ENCODE data around the gene MFSD1.

MFSD1 gene, protein sequence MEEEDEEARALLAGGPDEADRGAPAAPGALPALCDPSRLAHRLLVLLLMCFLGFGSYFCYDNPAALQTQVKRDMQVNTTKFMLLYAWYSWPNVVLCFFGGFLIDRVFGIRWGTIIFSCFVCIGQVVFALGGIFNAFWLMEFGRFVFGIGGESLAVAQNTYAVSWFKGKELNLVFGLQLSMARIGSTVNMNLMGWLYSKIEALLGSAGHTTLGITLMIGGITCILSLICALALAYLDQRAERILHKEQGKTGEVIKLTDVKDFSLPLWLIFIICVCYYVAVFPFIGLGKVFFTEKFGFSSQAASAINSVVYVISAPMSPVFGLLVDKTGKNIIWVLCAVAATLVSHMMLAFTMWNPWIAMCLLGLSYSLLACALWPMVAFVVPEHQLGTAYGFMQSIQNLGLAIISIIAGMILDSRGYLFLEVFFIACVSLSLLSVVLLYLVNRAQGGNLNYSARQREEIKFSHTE

DNA sequence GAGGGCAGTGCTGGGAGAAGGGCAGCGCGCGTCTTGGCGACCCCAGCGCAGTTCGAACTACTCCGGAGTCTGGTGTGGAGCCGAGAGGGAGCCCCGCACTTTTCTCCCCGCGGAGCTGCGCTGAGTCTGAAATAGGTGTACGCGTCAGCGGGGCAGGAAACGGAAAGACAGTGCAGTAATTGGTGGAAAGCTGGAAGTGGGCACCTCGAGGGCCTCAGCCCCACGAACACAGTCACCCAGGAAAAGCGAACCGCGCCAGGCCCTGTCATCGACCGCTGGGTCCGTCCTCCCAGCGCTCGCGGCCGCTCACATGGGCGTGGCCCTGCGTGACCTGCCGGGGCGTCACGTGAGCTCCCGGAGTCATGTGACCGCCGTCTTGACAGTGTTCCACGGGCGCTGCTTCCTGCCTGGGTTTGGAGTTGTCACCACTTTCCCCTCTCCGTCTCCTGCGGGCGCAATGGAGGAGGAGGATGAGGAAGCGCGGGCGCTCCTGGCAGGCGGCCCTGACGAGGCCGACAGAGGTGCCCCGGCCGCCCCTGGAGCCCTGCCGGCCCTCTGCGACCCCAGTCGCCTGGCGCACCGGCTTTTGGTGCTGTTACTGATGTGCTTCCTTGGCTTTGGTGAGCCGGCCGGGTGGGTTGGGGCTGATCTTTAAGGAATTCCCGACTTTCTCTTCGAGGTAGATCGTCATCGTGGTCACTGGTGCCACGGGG is at the start of gene MFSD1:
TSS of gene MFSD1 (plus strand) at position 359 of the 713 bp plus-strand sequence. CDS start at position 458, 99 bp downstream.
- Histone ChIP-seq H3K36me3 (ENCODE audit: control insufficient read depth, insufficient read depth, low read length) (no peaks in the 10 kb centered on the region), H3K4me1 (ENCODE audit: control insufficient read depth, insufficient read depth, low read length) (no peaks in the 10 kb centered on the region), H3K9me3 (ENCODE audit: control insufficient read depth, insufficient read depth, low read length) (no peaks in the 10 kb centered on the region), H3K9ac (ENCODE audit: low read depth, low read length) (peak within 1 kb of the TSS; percentile 9), H3K27me3 (ENCODE audit: control insufficient read depth, insufficient read depth, low read length) (peaks cover 41% of the 10 kb centered on the region), H3K4me3 (ENCODE audit: low read depth, low read length) (peak within 1 kb of the TSS; percentile 91)

DNA sequence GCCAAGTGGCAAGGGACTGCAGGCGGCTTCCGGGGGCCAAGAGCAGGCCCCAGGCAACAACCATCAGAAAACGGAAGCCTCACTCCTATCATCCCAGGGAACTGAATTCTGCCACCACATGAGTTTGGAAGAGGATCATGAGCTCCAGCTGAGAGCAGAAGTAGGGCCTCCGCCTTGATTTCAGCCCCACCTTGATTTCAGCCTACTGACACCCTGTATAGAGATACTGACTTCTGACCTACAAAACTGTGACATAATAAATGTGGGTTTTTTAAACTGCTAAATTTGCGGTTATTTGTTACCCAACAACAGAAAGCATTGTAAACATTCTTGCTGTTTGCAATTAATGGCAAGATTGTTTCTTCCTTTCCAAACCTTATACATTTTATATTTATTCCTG is 48.0 kb upstream of the MFSD1 start:
- Histone ChIP-seq H3K9ac (ENCODE audit: low read depth, low read length) (no peak overlapping the region), H3K36me3 (ENCODE audit: control insufficient read depth, insufficient read depth, low read length) (no peaks in the 10 kb centered on the region), H3K9me3 (ENCODE audit: control insufficient read depth, insufficient read depth, low read length) (no peaks in the 10 kb centered on the region), H3K4me1 (ENCODE audit: control insufficient read depth, insufficient read depth, low read length) (no peaks in the 10 kb centered on the region), H3K4me3 (ENCODE audit: low read depth, low read length) (no peak overlapping the region), H3K27me3 (ENCODE audit: control insufficient read depth, insufficient read depth, low read length) (no peaks in the 10 kb centered on the region)

DNA sequence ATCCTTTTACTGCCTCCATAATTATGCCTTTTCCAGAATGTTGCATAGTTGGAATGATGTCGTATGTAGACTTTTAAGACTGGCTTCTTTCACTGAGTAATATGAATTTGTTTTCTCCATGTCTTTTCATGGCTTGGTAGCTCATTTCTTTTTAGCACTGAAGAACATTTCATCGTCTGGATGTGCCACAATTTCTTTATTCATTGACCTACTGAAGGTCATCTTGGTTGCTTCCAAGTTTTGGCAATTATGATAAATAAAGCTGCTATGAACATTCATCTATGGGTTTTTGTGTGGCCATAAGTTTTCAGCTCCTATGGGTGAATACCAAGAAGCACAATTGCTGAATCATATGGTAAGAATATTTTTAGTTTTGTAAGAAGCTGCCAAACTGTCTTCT is 46.4 kb upstream of the MFSD1 start:
- Histone ChIP-seq H3K4me1 (ENCODE audit: control insufficient read depth, insufficient read depth, low read length) (no peaks in the 10 kb centered on the region), H3K36me3 (ENCODE audit: control insufficient read depth, insufficient read depth, low read length) (no peaks in the 10 kb centered on the region), H3K27me3 (ENCODE audit: control insufficient read depth, insufficient read depth, low read length) (no peaks in the 10 kb centered on the region), H3K9me3 (ENCODE audit: control insufficient read depth, insufficient read depth, low read length) (no peaks in the 10 kb centered on the region), H3K9ac (ENCODE audit: low read depth, low read length) (no peak overlapping the region), H3K4me3 (ENCODE audit: low read depth, low read length) (no peak overlapping the region)

DNA sequence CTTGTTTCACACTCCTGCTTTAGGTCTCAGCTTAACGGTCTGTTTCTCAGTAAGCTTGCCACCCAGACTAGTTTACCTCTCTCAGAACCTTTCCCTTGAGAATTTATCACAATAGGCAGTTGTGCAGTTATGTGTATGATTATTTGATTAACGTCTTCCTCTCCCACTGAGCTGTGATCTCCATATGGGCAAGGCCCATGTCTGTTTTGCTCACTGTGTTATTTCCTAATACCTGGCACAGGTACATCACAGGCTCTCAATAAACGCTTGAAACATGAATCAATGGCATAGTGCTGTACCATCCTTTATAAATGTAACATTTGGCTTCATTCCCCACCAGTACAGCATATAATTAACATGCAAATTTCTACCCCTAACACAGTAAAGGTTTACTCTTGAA is 40.5 kb upstream of the MFSD1 start:
- H3K4me3 ChIP-seq (ENCODE audit: low read depth, low read length) = no peak overlapping the region
- H3K9ac ChIP-seq (ENCODE audit: low read depth, low read length) = no peak overlapping the region
- H3K9me3 ChIP-seq (ENCODE audit: control insufficient read depth, insufficient read depth, low read length) = no peaks in the 10 kb centered on the region
- no peaks in the 10 kb centered on the region for H3K27me3 ChIP-seq (ENCODE audit: control insufficient read depth, insufficient read depth, low read length)
- H3K4me1 ChIP-seq (ENCODE audit: control insufficient read depth, insufficient read depth, low read length) = no peaks in the 10 kb centered on the region
- no peaks in the 10 kb centered on the region for H3K36me3 ChIP-seq (ENCODE audit: control insufficient read depth, insufficient read depth, low read length)

DNA sequence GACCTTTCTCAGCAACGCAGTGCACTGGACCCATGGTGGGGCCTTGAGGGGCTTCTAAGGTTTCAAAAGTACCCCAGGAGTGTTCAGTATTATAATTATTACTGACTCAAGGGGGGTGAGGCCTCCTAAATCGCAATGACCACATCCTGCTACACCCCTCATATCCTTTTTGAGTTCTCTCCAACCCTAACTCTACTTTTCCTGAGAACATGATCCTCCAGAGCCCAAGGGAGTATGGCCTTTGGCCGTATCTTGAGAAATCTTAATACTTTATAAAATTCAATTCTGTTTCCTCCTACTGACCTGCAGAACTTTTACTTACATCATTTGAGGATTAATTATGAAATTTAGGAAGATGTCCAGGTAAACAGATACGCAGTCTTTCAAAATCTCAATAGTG is 39.2 kb upstream of the MFSD1 start:
- H3K9me3 ChIP-seq (ENCODE audit: control insufficient read depth, insufficient read depth, low read length) = no peaks in the 10 kb centered on the region
- no peaks in the 10 kb centered on the region for H3K27me3 ChIP-seq (ENCODE audit: control insufficient read depth, insufficient read depth, low read length)
- H3K9ac ChIP-seq (ENCODE audit: low read depth, low read length) = no peak overlapping the region
- H3K4me3 ChIP-seq (ENCODE audit: low read depth, low read length) = no peak overlapping the region
- no peaks in the 10 kb centered on the region for H3K4me1 ChIP-seq (ENCODE audit: control insufficient read depth, insufficient read depth, low read length)
- no peaks in the 10 kb centered on the region for H3K36me3 ChIP-seq (ENCODE audit: control insufficient read depth, insufficient read depth, low read length)

DNA sequence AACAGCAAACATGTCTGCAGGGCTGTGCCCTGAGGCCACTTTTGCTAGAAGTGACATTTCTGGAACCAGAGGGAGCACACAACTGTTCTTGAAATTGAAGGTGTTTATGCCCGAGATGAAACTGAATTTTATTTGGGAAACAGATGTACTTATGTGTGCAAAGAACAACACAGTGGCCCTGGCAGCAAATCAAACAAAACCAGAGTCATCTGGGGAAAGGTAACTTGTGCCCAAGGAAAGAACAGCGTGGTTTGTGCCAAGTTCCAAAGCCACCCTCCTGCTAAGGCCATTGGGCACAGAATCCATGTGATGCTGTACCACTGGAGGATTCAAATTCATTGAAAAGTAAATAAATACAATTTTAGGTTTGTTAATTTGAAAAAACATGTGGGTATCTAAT is 38.4 kb upstream of the MFSD1 start:
- no peaks in the 10 kb centered on the region for H3K27me3 ChIP-seq (ENCODE audit: control insufficient read depth, insufficient read depth, low read length)
- H3K9ac ChIP-seq (ENCODE audit: low read depth, low read length) = no peak overlapping the region
- H3K36me3 ChIP-seq (ENCODE audit: control insufficient read depth, insufficient read depth, low read length) = no peaks in the 10 kb centered on the region
- H3K4me1 ChIP-seq (ENCODE audit: control insufficient read depth, insufficient read depth, low read length) = peaks cover 4% of the 10 kb centered on the region
- no peak overlapping the region for H3K4me3 ChIP-seq (ENCODE audit: low read depth, low read length)
- no peaks in the 10 kb centered on the region for H3K9me3 ChIP-seq (ENCODE audit: control insufficient read depth, insufficient read depth, low read length)

DNA sequence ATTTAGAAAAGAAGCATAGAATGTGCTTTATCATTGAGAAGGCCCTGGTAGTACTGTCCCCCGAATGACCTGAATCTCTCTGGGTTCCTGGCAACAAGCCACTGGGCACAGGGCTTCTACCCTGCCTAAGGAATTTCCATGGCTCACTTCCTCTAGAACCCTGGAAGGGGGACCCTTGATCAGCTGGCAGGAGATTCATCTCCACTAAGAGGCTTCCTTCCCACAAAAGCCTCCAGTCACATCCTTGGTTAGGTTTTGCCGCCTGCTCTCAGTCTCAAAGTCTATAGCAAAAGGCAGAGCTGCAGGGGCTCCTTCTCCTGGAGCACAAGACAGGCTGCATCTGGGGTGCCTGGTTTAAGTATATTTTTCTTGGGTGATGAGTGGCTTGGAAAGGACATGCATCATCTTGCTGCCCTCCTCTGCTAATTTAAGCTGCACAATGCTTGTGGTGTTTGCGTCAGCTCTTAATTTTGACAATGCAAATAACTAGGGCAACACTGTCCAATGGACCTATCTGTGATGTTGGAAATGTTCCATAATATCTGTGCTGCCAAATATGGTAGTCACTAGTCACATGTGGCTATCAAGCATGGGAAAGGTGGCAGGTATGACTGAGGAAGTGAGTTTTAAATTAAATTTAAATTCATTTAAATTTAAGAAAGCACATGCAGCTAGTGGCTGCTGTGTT is 36.2 kb upstream of the MFSD1 start:
- Histone ChIP-seq H3K4me3 (ENCODE audit: low read depth, low read length) (no peak overlapping the region), H3K27me3 (ENCODE audit: control insufficient read depth, insufficient read depth, low read length) (no peaks in the 10 kb centered on the region), H3K4me1 (ENCODE audit: control insufficient read depth, insufficient read depth, low read length) (peaks cover 9% of the 10 kb centered on the region), H3K36me3 (ENCODE audit: control insufficient read depth, insufficient read depth, low read length) (no peaks in the 10 kb centered on the region), H3K9ac (ENCODE audit: low read depth, low read length) (no peak overlapping the region), H3K9me3 (ENCODE audit: control insufficient read depth, insufficient read depth, low read length) (no peaks in the 10 kb centered on the region)

DNA sequence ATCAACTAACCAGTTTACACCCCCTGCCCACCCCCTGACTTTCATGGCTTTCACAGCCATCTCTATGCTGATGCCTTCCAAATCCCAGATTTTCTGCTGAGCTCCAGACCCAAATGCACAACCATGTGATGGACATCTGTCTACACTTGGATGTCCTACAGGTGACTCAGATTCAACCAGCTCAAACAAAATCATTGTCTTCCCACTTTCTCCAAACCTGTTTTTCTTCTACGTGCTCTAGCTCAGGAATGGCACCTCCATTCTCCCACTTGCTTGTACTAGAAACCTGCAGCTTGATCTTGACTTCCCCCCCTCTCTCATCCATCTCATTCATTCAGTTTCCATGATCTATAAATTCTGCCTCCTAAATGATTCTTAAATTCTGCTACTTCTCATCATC is 35.5 kb upstream of the MFSD1 start:
- no peaks in the 10 kb centered on the region for H3K36me3 ChIP-seq (ENCODE audit: control insufficient read depth, insufficient read depth, low read length)
- no peaks in the 10 kb centered on the region for H3K9me3 ChIP-seq (ENCODE audit: control insufficient read depth, insufficient read depth, low read length)
- no peak overlapping the region for H3K9ac ChIP-seq (ENCODE audit: low read depth, low read length)
- no peak overlapping the region for H3K4me3 ChIP-seq (ENCODE audit: low read depth, low read length)
- H3K27me3 ChIP-seq (ENCODE audit: control insufficient read depth, insufficient read depth, low read length) = no peaks in the 10 kb centered on the region
- peaks cover 9% of the 10 kb centered on the region for H3K4me1 ChIP-seq (ENCODE audit: control insufficient read depth, insufficient read depth, low read length)

DNA sequence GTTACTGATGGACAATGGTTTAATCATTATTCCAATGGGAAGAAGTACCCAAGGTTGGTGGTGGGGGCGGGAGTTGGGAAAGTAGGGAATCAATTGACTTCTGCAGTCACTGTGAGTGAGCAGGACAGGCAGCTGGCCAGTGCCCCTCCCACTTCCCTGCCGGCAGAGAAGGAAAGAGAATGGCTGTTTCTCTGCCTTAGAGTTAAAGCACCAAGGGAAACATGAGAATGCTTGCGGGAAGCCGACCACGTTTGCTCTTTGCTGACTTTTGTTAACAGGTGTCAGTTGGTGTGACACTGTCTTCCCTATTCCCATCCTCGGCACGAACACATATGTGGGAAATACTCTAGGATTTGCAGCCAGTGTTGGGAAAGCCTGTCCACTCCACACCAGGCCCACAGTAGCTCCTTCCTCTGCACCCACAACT is 33.5 kb upstream of the MFSD1 start:
- H3K27me3 ChIP-seq (ENCODE audit: control insufficient read depth, insufficient read depth, low read length) = no peaks in the 10 kb centered on the region
- H3K4me3 ChIP-seq (ENCODE audit: low read depth, low read length) = no peak overlapping the region
- no peaks in the 10 kb centered on the region for H3K36me3 ChIP-seq (ENCODE audit: control insufficient read depth, insufficient read depth, low read length)
- H3K9ac ChIP-seq (ENCODE audit: low read depth, low read length) = no peak overlapping the region
- no peaks in the 10 kb centered on the region for H3K9me3 ChIP-seq (ENCODE audit: control insufficient read depth, insufficient read depth, low read length)
- peaks cover 9% of the 10 kb centered on the region for H3K4me1 ChIP-seq (ENCODE audit: control insufficient read depth, insufficient read depth, low read length)

DNA sequence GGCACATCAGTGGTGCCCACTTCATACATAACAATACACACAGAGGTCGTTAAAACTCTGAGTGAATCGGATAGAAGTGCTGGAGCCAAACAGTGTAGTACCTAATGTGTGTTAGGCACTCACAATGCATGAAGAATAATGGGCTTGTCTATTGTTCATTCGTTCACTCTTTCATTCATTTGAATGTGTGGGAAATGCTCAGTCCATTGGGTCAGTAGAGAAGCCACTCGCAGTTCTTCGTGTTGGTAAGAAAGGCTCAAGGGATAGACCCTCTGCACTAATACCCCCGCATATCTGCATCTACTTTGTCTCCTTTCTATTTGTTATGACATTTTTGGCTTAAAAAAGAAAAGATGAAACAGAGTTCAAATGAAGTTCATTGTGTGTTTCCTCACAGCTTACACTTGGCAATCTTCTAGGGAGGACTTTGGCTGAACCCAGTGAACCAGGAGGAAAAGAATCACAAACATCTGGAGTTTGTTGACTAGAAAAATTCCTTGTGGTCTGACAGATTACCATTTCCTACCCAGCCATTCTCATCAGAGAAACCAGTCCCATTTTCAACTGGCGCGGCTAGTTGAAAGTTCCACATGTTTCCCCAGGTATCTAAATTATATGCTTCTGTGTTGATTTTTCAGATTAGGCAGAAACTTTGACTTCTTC is 32.8 kb upstream of the MFSD1 start:
- Histone ChIP-seq H3K9me3 (ENCODE audit: control insufficient read depth, insufficient read depth, low read length) (no peaks in the 10 kb centered on the region), H3K36me3 (ENCODE audit: control insufficient read depth, insufficient read depth, low read length) (no peaks in the 10 kb centered on the region), H3K4me3 (ENCODE audit: low read depth, low read length) (no peak overlapping the region), H3K9ac (ENCODE audit: low read depth, low read length) (no peak overlapping the region), H3K27me3 (ENCODE audit: control insufficient read depth, insufficient read depth, low read length) (no peaks in the 10 kb centered on the region), H3K4me1 (ENCODE audit: control insufficient read depth, insufficient read depth, low read length) (peaks cover 9% of the 10 kb centered on the region)

DNA sequence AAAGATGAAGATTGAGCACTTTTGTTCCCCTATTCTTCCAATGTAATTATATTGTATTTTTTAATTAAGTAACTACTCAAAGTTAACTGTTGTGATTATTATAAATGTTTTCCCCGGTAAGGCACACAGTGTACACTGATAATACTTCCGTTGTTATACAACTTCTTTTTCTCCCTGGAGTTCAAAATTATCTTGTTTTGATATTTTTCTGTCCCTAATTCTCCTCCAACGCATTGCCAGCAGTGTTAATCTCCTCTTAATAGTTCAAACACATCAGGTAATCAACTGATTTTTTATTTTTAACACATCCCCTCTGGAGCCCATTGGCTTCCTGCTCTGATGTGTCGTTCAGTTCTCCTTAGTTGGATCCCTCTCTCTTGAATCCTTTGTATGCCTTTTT is 32.3 kb upstream of the MFSD1 start:
- H3K9me3 ChIP-seq (ENCODE audit: control insufficient read depth, insufficient read depth, low read length) = no peaks in the 10 kb centered on the region
- H3K36me3 ChIP-seq (ENCODE audit: control insufficient read depth, insufficient read depth, low read length) = no peaks in the 10 kb centered on the region
- no peaks in the 10 kb centered on the region for H3K27me3 ChIP-seq (ENCODE audit: control insufficient read depth, insufficient read depth, low read length)
- H3K4me1 ChIP-seq (ENCODE audit: control insufficient read depth, insufficient read depth, low read length) = peaks cover 9% of the 10 kb centered on the region
- no peak overlapping the region for H3K4me3 ChIP-seq (ENCODE audit: low read depth, low read length)
- H3K9ac ChIP-seq (ENCODE audit: low read depth, low read length) = no peak overlapping the region
